ENCODE measurements around the gene SH3RF2.

Gene SH3RF2

GRCh38 chr5:146026307-146027010, 90.1 kb downstream of the SH3RF2 start:
- no peak for DNase-seq (ENCODE audit: extremely low read depth, low read depth)
- no peak for TF ChIP-seq CTCF (IDR thresholded peaks at IDR 0.05; ENCODE audit: low read depth, low read length)

GRCh38 chr5:146027751-146028150, 91.4 kb downstream of the SH3RF2 start:
- DNase-seq (ENCODE audit: extremely low read depth, low read depth): no peak
- TF ChIP-seq CTCF (IDR thresholded peaks at IDR 0.05; ENCODE audit: low read depth, low read length): no peak

GRCh38 chr5:146032911-146033310, 96.5 kb downstream of the SH3RF2 start:
- DNase-seq (ENCODE audit: extremely low read depth, low read depth): no peak
- TF ChIP-seq CTCF (IDR thresholded peaks at IDR 0.05; ENCODE audit: low read depth, low read length): no peak

- no peak for DNase-seq (ENCODE audit: extremely low read depth, low read depth)
- no peak for TF ChIP-seq CTCF (IDR thresholded peaks at IDR 0.05; ENCODE audit: low read depth, low read length)
Observed at GRCh38 chr5:146034127-146034526, 97.7 kb downstream of the SH3RF2 start.

- no peak for TF ChIP-seq CTCF (IDR thresholded peaks at IDR 0.05; ENCODE audit: low read depth, low read length)
Observed at GRCh38 chr5:146034605-146035004, 98.2 kb downstream of the SH3RF2 start.

GRCh38 chr5:146039420-146039819, 103.0 kb downstream of the SH3RF2 start:
- no peak for TF ChIP-seq CTCF (IDR thresholded peaks at IDR 0.05; ENCODE audit: low read depth, low read length)
- no peak for DNase-seq (ENCODE audit: extremely low read depth, low read depth)

More at GRCh38 chr5:146034605-146035004, 98.2 kb downstream of the SH3RF2 start:
- DNase-seq (ENCODE audit: extremely low read depth, low read depth): no peak

- no peak for DNase-seq (ENCODE audit: extremely low read depth, low read depth)
- TF ChIP-seq CTCF (IDR thresholded peaks at IDR 0.05; ENCODE audit: low read depth, low read length): no peak
Observed at GRCh38 chr5:146040527-146040926, 104.1 kb downstream of the SH3RF2 start.
